Stimulated activated naive CD4-positive, alpha-beta T cell treated with Interleukin-2 at 50 U/mL for 16 hours (primary cell): ENCODE results near the gene B4GALT2.

Experiments used
- DNase-seq: peaks from one replicate; lab custom pipeline; 2025; lab: John Stamatoyannopoulos, UW

B4GALT2 gene

GRCh38 chr1:44029911-44030604, 51.0 kb downstream of the B4GALT2 start:
- DNase-seq = peak; percentile 92

GRCh38 chr1:44030605-44031251, 51.7 kb downstream of the B4GALT2 start:
- DNase-seq = peak; percentile 56

GRCh38 chr1:44031252-44032169, 52.5 kb downstream of the B4GALT2 start, which contains the start of gene SLC6A9:
Gene SLC6A9, minus strand, starts transcription at chr1:44031462. Its CDS starts 7,185 bp downstream, at chr1:44024277.
- DNase-seq = peak; percentile 57

- DNase-seq = no peak
Observed at GRCh38 chr1:44032170-44032790, 53.3 kb downstream of the B4GALT2 start.

- no peak for DNase-seq
Observed at GRCh38 chr1:44033041-44033575, 54.1 kb downstream of the B4GALT2 start.

GRCh38 chr1:44033756-44034155, 54.7 kb downstream of the B4GALT2 start:
- DNase-seq = no peak

- no peak for DNase-seq
Observed at GRCh38 chr1:44034423-44034822, 55.4 kb downstream of the B4GALT2 start.

GRCh38 chr1:44034976-44035716, 56.1 kb downstream of the B4GALT2 start:
- no peak for DNase-seq

- DNase-seq = no peak
Observed at GRCh38 chr1:44035726-44036408, 56.9 kb downstream of the B4GALT2 start.

GRCh38 chr1:44036409-44037139, 57.6 kb downstream of the B4GALT2 start:
- peak; percentile 65 for DNase-seq

- DNase-seq = no peak
Observed at GRCh38 chr1:44037154-44037553, 58.1 kb downstream of the B4GALT2 start.

- no peak for DNase-seq
Observed at GRCh38 chr1:44038876-44039657, 60.1 kb downstream of the B4GALT2 start.

- no peak for DNase-seq
Observed at GRCh38 chr1:44040418-44040817, 61.4 kb downstream of the B4GALT2 start.
